NAMALWA (cell line): ENCODE measurements around the gene SLC17A9.
"Not testable (repeated sequence)": the region's sequence is repeated elsewhere in the genome, so short reads cannot be mapped to it uniquely, and the experiment has no call there.

ENCODE experiments used
- DNase-seq: peaks from one replicate; pipeline ENCODE4 v3.0.0-alpha.2; 2015; ENCODE audit warnings: low spot score

SLC17A9 gene

DNA sequence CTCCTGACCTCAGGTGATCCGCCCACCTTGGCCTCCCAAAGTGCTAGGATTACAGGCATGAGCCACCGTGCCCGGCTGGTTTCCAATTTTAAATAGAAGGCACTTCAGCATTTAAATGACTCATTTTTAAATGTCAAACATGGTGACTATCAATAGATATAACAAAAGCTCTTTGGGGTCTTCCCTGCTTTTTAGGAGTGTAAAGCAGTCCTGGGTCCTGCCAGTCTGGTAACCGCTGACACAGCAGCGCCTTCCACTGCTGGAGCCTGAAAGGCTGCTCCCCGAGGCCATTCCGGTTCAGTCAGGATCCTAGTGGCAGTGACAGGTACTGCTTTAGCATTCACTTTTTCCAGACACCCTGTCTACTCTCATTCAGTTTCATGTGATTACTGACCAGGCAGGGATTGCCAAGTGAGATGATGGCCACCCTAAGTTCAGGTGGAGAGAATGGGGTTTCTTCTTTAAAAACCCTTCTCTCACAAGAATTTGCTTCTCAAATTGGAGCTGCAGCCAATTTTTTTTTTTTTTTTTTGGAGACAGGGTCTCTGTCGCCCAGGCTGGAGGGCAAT, 31.3 kb upstream of the SLC17A9 start:
- peak; percentile 78 for DNase-seq

DNA sequence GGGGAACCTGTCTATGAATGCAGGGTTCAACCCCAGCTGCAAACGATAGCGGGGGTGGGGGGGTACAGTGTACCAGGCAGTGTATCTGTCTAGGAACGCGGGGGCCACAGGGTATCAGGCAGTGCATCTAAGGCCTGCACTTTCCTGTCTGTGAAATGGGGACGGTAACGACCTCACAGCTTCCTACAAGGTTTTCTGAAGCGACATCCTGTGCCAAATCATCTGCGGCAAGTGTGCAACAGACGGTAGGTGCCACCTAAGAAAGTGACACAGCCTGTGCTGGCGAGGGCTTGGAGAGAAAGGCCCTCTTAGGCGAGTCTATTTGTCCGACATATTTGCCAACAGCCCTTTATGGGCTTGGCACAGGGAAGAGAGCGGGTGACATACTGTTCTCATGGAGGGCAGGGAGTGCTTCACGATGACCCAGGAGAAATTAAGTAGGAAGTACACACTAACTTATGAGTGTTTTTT, 30.0 kb upstream of the SLC17A9 start:
- DNase-seq = no peak

DNA sequence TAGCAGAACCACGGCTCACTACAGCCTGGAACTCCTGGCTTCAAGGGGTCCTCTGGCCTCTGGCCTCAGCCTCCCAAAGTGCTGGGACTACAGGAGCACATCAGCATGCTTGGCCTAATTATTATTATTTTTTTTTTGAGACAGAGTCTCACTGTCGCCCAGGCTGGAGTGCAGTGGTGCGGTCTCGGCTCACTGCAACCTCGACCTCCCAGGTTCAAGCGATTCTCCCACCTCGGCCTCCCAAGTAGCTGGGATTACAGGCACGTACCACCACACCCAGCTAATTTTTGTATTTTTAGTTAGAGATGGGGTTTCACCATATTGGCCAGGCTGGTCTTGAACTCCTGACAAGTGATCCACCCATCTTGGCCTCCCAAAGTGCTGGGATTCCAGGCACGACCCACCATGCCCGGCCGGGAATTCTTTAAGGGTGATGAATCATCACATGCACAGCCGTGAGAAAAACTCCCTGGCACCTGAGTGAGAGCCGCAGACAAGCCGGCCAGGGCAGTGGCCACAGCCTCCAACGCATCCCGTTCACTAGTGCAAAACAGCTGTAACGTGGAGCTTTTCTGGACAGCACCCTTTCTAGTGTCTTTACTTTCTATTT, 29.3 kb upstream of the SLC17A9 start:
- DNase-seq = not testable (repeated sequence)

DNA sequence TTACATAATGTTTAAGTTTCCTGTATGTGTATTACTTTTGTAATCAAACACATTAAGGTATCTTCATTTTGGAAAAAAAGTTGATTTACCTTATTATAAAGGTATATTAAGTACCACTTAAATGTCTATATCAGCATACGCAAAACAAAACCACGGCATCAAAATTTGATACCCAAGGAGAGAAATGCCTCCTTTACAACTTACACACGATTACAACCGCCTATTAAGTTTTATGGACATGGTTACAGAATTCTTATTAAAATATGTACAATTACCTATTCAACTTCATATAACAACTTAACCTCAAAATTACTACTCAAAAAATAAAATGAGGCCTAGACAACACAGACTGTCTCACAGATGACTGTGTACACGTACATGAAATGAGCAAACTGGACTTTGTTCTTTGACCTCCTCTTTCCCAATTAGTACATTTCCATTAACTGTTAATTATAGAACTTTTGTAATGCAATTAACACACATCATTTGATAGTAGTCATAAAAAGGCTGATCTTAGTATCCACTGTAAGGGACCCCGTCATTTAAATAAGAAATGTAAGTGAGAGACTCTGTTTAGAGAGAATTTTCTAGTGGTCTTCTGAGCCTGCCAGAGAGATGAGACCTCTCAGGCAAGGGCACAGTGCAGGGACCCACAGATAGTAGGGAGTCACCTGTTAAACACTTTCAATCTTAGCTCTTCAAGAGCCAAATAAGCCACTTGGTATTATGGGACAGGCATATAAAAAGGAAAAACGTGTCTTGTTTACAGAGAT, 28.7 kb upstream of the SLC17A9 start:
- DNase-seq = no peak

DNA sequence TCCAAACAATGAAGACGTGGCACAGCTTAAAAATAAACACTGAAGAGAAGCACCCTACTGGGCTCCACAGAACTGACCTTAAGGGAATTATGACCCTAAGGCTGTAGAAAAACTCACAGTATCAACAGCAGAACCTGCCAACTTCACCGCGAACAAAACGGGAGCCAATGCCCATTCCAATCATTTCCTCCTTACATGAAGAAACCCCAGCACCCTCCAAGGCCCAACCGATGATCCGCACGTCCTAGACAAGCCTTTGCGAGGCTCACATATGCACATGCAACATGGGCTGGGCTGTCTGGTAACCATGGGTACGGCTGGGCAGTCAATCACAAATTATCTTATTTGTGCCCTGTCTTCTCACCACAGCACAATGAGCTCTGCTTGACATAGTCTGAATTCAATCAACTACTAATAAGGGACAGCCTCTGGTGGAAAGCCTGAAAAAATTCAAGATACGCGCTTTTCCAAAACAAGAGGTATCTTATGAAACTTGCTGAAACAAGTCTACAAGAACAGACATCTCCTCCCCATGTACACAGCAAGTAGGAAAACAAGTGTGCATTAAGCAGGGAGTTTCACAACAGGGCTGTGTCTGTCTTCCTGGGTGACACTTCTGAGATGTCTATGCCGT, 27.9 kb upstream of the SLC17A9 start:
- peak; percentile 33 for DNase-seq

DNA sequence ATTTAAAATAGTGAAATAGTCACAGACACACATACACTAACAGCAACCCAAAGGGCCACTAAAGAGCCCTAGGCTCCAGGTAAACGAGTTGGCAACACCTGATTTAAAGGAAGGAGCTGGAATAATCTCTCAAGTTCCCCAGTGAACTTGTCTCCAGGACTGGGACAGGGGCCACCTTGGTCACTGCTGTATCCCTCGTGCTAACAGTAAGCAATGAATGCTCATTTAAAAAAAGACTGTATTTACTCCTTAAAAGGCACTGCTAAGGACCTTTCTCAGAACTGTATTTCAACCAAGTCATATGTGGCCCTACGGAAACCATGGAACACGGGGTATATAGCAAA, 27.5 kb upstream of the SLC17A9 start:
- no peak for DNase-seq

DNA sequence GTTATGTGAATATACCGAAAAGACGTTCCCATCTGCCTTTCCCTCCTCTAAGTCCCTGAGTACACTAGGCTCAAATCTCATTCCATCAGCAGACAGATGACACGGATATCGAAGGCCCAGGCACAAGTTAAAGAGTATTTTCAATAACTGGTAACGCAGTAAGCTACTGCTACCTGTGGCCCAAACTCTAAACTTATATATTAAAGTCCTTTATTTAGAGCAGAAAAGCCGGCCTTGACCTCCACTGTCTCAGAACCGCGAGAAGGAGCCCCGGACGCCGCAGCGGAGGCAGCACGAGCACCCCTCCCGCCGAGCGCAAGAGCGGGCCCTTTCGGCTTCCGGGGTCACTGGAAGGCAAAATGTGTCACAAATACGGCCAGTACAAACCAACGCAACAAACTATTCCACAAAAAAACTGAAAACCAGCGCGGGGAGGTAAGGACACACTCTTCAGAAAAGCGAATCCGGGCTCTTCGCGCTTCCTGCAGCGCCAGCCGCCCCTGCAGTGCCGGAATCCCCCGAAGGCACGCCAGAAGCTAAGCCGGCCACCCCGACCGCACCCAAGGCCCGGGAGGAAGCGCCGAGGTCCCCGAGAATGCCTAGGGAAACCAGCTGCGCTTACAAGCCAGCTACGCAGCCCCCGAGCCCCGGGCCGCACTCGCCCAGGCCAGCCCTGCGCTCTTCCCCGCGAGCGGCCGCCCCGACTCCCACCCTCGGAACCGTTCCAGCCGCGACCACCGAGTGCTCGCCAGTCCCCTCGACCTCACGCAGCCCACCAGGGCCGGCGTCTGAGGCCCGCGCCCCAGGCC, 26.9 kb upstream of the SLC17A9 start:
- peak; percentile 61 for DNase-seq

DNA sequence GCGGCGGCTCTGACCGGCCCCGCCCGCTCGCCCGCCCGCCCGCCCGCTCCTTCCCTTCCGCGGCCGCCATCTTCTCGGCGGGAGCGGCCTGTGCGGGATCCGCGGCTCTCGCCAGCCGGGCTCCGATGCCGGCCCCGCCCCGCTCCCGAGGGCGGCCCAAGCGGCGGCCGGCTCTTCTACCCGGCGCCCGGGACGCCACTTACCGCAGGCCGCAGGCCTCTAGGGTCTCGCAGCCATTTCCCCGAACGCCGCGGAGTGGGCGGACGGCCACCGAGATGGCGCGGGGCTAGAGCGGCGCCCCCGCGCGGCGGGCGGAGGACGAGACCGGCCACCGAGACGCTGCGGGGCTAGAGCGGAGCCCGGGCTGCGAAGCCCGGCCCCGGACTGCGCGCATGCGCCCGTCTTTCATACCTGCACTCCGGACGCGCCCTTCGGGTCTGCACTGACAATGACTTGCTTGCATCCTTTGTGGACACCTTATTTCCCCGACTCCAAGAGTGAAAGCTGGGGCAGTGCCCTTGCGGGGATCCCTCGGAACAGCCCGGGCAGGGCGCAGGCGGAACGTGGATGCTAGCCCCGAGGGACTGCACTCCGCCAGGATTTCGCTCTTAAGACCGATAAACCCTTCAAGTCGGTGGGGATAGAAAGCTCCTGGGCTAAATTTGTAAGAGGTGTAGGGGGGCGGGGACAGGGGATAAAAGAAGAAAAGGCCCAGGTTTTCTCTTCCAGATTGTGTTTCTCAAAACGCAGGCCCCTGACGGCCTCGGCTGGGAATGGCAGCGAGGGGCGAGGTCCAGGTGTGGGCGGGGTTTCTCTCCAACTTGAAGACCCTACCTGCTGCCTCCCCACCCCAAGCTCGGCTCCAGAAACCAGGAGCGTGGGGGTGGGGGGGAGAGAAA, 26.0 kb upstream of the SLC17A9 start, which contains the start of gene DIDO1:
Gene DIDO1, minus strand, starts transcription at position 277 of the 899 bp plus-strand sequence.
- peak; percentile 89 for DNase-seq

DNA sequence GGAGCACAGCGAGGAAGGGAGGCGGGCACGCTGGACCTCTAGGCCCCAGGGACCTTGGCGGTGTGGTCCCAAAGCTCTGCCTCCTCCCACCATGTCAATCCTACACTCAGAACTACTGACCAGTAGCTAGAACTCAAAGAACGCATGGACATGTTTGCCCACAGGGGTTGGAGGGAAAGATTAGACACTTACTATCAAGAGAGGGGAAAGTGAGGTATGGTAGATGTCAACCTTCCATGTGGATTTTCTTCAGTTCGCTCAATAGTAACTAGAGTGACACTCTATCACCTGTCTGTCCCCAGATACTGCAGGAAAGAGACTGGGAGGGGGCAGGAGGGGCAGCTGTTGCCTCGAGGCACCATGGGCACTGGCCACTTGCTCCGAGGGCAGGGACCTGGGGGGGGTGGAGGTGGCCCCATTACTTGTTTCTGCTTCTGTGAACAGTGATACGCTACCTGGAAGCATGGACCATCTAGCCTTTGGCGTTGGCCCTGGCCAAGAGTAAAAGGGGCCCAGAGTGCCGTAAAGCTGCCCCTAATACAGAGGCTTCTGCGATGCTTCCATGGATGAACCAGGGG, 25.3 kb upstream of the SLC17A9 start:
- no peak for DNase-seq

DNA sequence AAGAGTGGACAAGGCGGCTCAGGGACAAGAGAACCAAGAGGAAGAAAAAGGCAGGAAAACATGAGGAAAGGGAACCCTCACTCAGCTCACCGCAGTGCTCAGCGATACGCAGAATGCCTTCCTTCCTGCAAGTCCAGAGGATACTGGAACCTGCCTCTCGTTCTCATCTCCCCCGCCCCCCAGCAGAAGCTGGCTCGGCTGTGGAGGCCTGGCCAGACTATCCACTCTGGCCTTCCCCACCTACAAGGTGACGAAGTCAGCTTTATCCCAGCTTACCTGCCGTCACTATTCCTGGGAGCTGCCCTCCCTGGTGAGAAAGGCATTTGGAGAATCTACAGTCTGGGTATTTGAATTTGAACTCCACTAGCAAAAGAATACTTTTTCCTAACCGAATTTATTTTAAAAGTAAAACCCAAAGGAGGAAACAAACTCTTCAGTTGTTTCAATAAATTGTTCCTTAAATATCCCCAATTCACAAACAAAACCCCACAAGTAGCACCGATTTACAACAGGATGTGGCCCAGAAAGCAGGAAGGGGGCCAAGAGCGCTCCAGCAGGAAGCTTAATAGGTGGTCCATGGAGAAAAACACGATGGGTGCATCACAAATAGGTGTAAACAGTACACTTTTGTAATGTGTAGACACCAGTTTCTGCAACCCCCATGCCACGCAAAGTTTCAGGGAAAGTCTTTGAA, 24.1 kb upstream of the SLC17A9 start:
- no peak for DNase-seq

DNA sequence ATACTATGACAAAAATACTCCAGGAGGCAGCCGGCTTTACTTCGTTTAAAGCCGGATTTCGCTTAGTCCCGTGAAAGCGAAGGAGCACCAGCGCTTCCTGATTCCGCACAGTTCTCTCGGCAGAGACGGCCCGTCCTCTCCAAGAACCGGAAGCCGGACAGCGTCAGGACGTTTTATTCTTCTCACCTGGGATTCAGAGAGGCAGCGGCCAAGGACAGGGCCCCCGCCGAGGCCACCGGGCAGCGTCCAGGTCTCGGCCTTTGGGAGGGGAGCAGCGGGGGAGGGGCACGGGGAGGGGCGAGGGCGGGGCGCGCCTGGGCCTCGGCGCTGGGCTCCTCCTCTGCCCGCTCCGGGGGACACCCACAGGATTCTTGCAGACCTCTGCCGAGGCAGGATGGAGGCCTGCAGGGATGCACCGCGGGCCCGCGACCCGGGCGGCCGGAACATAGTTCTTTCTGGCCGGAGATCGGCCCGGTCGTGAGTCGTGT, 23.4 kb upstream of the SLC17A9 start:
- DNase-seq = no peak

DNA sequence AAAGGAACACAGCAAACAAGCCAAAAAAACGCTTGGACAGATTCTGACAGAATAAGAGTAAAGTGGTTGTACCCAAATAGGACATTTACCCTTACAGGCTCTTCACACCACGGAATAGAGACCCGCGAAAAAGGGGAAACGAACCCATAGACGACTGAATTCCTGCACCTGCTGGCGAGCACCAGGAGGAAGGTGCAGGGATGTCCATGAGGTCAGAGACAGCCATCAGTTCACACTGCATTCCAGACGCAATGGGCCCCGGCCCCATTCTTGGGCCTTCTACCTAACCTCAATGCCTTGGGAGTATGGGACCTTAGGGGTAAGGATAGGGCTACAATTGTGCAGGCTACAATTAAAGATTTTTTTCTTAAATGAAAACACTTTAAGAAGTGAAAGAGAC, 21.0 kb upstream of the SLC17A9 start:
- peak; percentile 46 for DNase-seq

DNA sequence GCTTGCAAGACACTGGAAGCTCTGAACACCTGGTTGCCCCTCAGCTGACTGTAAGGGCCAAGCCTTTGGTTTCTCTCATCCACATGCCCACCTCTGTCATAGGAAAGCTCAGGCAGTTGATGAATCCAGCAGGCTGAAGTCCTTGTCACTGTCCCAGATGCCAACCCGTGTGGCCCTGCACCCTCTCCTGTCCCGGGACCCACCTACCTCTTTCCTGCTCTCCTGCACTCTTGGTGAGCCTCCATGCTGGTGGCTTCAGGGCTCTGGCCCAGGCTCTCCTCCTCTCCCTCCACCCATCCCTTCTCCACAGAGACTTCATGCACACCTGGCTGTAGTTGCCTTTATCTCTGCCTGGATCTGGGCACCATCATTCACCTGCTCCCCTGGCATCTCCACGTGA, 18.5 kb upstream of the SLC17A9 start:
- no peak for DNase-seq

DNA sequence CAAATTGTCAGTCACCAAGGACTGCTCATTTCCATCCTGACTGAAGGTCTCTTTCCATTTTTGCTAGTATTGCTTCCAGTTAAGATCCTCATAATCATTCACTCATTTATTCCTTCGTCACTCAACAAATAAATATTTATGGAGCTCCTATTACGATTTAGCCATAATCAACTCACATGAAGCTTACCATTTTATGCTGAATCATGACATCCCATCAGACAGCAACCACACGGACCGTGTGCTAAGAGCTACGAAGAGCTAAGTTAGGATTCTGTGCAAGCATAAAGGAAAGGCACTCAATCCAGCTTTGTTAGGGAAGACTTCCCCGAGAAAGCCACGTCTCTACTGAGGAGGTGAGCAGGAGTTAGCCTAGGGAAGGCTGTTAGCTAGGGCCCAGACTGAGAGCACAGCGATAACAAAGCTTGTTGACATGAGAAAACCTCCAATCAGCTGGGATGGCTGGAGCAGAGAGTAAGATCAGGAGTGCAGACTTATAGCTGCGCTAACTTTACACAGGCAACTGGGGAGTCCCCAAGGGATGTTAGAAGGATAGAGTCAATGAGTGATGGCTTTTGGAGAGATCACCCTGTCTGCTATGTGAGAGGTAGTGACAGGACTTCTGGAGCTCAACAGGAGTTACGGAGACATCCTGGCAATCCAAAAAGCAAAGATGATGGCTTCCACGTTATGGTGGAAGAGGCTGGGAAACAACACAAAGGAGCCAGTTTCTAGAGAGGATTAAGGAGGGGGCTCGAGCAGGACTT, 17.1 kb upstream of the SLC17A9 start:
- no peak for DNase-seq

DNA sequence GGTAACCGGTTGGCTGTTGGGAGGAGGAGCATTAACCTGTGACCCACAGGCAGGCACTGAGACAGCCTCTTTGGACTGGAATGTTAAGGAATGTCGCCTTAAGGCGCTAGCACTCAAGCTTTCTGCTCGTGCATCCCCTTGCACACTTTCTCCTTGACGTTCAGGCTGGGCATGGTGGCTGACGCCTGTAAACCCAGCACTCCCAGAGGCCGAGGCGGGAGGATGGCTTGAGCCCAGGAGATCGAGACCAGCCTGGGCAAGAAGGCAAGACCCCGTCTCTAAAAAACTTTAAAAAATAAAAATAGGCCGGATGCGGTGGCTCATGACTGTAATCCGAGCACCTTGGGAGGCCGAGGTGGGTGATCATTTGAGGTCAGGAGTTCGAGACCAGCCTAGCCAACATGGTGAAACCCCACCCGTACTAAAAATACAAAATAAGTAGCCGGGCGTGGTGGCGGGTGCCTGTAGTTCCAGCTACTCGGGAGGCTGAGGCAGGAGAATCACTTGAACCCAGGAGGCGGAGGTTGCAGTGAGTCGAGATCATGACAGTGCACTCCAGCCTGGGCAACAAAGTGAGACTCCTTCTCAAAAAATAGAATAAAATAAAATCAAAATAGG, 16.4 kb upstream of the SLC17A9 start:
- DNase-seq = no peak

DNA sequence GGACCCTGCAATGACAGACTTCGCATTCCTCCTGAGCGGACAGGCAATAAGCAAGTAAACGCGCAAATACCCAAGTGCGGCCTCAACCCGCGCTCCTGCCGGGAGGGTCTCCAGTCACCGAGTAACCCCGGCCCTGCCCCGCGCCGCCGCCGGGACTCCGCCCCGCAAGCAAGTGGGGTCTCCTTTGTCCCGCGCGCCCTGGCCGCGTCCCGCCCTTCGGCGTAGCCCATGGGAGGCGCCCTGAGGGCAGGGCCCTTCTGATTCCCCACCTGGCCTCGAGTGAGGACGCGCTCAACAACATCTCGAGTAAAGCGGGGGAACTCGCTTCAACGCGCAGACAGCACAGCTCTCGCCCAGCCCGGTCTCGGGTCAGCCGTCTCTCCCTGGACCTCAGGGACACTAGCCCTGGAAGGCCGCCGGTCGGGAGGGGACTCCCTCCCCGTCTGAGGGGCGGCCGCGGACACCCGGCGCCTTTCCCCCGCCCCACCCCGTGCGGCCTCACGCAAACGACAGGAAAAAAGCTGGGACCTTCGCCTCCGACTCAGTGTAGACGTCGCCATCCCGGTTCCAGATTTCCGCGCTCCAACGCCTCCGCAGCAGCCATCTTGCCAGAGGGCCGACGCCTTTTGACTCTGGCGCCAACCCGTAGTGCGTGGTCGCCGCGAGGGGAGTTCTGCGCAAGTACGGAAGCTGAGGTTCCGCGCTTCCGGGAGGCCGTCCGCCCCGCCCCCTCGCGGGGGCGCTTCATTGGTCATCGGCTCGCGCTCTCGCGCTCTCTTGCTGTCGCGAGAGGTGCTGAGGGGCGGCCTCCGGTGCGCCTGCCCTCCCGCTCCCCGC, 15.0 kb upstream of the SLC17A9 start:
- DNase-seq = peak; percentile 96

DNA sequence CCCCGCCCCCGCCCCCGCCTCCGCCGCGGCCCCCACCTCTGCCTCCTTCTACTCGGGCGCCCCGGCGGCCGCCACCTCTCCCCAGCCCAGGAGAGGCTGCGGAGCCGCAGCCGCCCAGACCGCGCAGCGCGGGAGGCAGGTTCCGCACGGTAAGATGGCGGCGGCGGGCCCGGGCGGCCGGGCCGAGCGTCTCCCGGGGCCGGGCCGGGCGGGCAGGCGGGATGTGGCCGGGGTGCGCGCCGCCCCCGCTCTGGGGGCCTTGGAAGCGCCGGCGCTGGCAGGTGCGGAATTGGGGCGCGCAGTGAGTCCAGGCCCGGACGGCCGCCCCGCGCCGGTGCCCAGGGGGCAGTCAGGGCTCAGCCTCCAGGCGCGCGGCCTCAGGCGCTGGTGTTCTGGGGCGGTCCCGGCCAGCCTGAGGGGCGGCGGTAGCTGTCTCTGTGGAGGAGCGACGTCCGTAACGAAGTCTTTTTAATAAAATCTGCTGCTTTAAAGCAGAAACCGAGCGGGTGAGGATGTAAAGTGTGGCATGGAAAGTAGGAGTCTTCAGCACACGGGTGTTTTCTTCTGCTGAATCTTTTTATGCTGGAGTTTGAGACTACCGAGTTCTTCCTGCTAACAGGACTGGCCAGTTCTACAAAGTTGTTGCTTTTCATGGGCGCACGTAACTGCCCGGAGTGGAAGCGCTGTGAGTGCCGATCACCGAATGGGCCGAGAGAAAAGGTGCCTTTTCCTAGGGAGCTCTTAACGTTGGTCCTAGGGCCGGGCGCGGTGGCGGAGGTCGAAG, 14.2 kb upstream of the SLC17A9 start, which contains the start of gene GID8:
Gene GID8, plus strand, starts transcription at position 43 of the 784 bp plus-strand sequence. CDS start 3,356 bp downstream, outside the sequence.
- DNase-seq = peak; percentile 67
